ENCODE measurements around the gene MOGAT3. TPM values are rescaled to one million over a fixed set of nuclear protein-coding genes. Genes with fewer than 3 reads are reported as not detected.
A peak's percentile ranks its signal among the peaks of the same experiment; 100 is the strongest.
"Not testable (repeated sequence)": the region's sequence is repeated elsewhere in the genome, so short reads cannot be mapped to it uniquely, and the experiment has no call there.

Gene MOGAT3
- total and polyA plus RNA-seq, 5 donors from 2014 or later, result not detected

GRCh38 chr7:101207459-101207858 lies 6.6 kb upstream of the MOGAT3 start:
- Histone ChIP-seq H3K4me1 (ENCODE audit: control insufficient read depth, insufficient read depth, low read length, poor library complexity, severe bottlenecking) (no peaks in the 10 kb centered on the region), H3K27me3 (ENCODE audit: control insufficient read depth, insufficient read depth, low read length) (no peaks in the 10 kb centered on the region), H3K36me3 (ENCODE audit: control insufficient read depth, insufficient read depth, low read length) (no peaks in the 10 kb centered on the region), H3K4me3 (ENCODE audit: low read depth, low read length) (no peak overlapping the region), H3K27ac (ENCODE audit: insufficient read depth, low read length, poor library complexity, severe bottlenecking) (no peak overlapping the region), H3K9me3 (ENCODE audit: control insufficient read depth in 2 of 2, low read length in 2 of 2) (no peaks in the 10 kb centered on the region)
- DNase-seq, result no peak
- Mint-ChIP-seq H3K27ac (peak overlapping the region in 2 of 3 donors; percentile 6 to 15), H3K4me1 (peaks cover 0 to 8% (median 2%) of the 10 kb centered on the region in 4 donors), H3K27me3 (peaks cover 14% of the 10 kb centered on the region), H3K4me3 (no peak overlapping the region), H3K36me3 (peaks cover 4% of the 10 kb centered on the region), H3K9me3 (peaks cover 0 to 2% (median 0%) of the 10 kb centered on the region in 7 donors)
- ATAC-seq (ENCODE audit: low read depth in 2 of 2), result no peak

- Mint-ChIP-seq H3K27me3 (peaks cover 19% of the 10 kb centered on the region), H3K9me3 (peaks cover 0 to 2% (median 0%) of the 10 kb centered on the region in 7 donors), H3K4me3 (no peak overlapping the region), H3K4me1 (peaks cover 0 to 8% (median 2%) of the 10 kb centered on the region in 4 donors), H3K36me3 (peaks cover 4% of the 10 kb centered on the region), H3K27ac (no peak overlapping the region)
- H3K4me3 ChIP-seq (ENCODE audit: low read depth, low read length), result no peak overlapping the region
- H3K4me1 ChIP-seq (ENCODE audit: control insufficient read depth, insufficient read depth, low read length, poor library complexity, severe bottlenecking), result peaks cover 3% of the 10 kb centered on the region
- no peak for DNase-seq
- no peak for ATAC-seq (ENCODE audit: low read depth in 2 of 2)
- H3K36me3 ChIP-seq (ENCODE audit: control insufficient read depth, insufficient read depth, low read length), result no peaks in the 10 kb centered on the region
- no peaks in the 10 kb centered on the region for H3K9me3 ChIP-seq (ENCODE audit: control insufficient read depth in 2 of 2, low read length in 2 of 2)
- H3K27ac ChIP-seq (ENCODE audit: insufficient read depth, low read length, poor library complexity, severe bottlenecking), result no peak overlapping the region
- no peaks in the 10 kb centered on the region for H3K27me3 ChIP-seq (ENCODE audit: control insufficient read depth, insufficient read depth, low read length)
These were observed 5.8 kb upstream of the MOGAT3 start for GRCh38 chr7:101206665-101207042.

GRCh38 chr7:101205901-101206664 lies 5.2 kb upstream of the MOGAT3 start:
- ATAC-seq (ENCODE audit: low read depth in 2 of 2), result no peak

GRCh38 chr7:101203740-101204738 lies 3.2 kb upstream of the MOGAT3 start:
- not testable (repeated sequence) for H3K4me3 ChIP-seq (ENCODE audit: low read depth, low read length); H3K4me1 Mint-ChIP-seq; H3K4me1 ChIP-seq (ENCODE audit: control insufficient read depth, insufficient read depth, low read length, poor library complexity, severe bottlenecking); H3K36me3 ChIP-seq (ENCODE audit: control insufficient read depth, insufficient read depth, low read length); H3K9me3 ChIP-seq (ENCODE audit: control insufficient read depth in 2 of 2, low read length in 2 of 2); H3K27me3 ChIP-seq (ENCODE audit: control insufficient read depth, insufficient read depth, low read length); H3K9me3 Mint-ChIP-seq; H3K27ac ChIP-seq (ENCODE audit: insufficient read depth, low read length, poor library complexity, severe bottlenecking); H3K36me3 Mint-ChIP-seq; ATAC-seq (ENCODE audit: low read depth in 2 of 2)
- peak overlapping the region; percentile 66 to 81 (median 75) for H3K4me3 Mint-ChIP-seq
- peaks cover 39% of the 10 kb centered on the region for H3K27me3 Mint-ChIP-seq
- H3K27ac Mint-ChIP-seq, result peak overlapping the region in 1 of 3 donors; percentile 76
- DNase-seq, result peak in 2 of 3 donors; percentile 20 to 21

More at GRCh38 chr7:101205901-101206664, 5.2 kb upstream of the MOGAT3 start:
- no peak overlapping the region for H3K4me3 Mint-ChIP-seq
- Histone ChIP-seq H3K9me3 (ENCODE audit: control insufficient read depth in 2 of 2, low read length in 2 of 2) (no peaks in the 10 kb centered on the region), H3K27me3 (ENCODE audit: control insufficient read depth, insufficient read depth, low read length) (no peaks in the 10 kb centered on the region), H3K4me3 (ENCODE audit: low read depth, low read length) (no peak overlapping the region), H3K4me1 (ENCODE audit: control insufficient read depth, insufficient read depth, low read length, poor library complexity, severe bottlenecking) (peaks cover 4% of the 10 kb centered on the region), H3K27ac (ENCODE audit: insufficient read depth, low read length, poor library complexity, severe bottlenecking) (no peak overlapping the region), H3K36me3 (ENCODE audit: control insufficient read depth, insufficient read depth, low read length) (no peaks in the 10 kb centered on the region)
- H3K27ac Mint-ChIP-seq, result no peak overlapping the region
- no peak for DNase-seq
- H3K4me1 Mint-ChIP-seq, result peaks cover 0 to 8% (median 2%) of the 10 kb centered on the region in 4 donors
- peaks cover 25% of the 10 kb centered on the region for H3K27me3 Mint-ChIP-seq
- peaks cover 0 to 2% (median 0%) of the 10 kb centered on the region in 7 donors for H3K9me3 Mint-ChIP-seq
- H3K36me3 Mint-ChIP-seq, result peaks cover 4% of the 10 kb centered on the region

- Histone ChIP-seq H3K9me3 (ENCODE audit: control insufficient read depth in 2 of 2, low read length in 2 of 2) (no peaks in the 10 kb centered on the region), H3K27me3 (ENCODE audit: control insufficient read depth, insufficient read depth, low read length) (no peaks in the 10 kb centered on the region), H3K36me3 (ENCODE audit: control insufficient read depth, insufficient read depth, low read length) (no peaks in the 10 kb centered on the region), H3K4me3 (ENCODE audit: low read depth, low read length) (no peak overlapping the region), H3K27ac (ENCODE audit: insufficient read depth, low read length, poor library complexity, severe bottlenecking) (no peak overlapping the region), H3K4me1 (ENCODE audit: control insufficient read depth, insufficient read depth, low read length, poor library complexity, severe bottlenecking) (peaks cover 4% of the 10 kb centered on the region)
- DNase-seq, result no peak
- Mint-ChIP-seq H3K36me3 (no peaks in the 10 kb centered on the region), H3K4me3 (no peak overlapping the region), H3K27ac (no peak overlapping the region), H3K9me3 (peaks cover 0 to 2% (median 0%) of the 10 kb centered on the region in 7 donors), H3K27me3 (peaks cover 44% of the 10 kb centered on the region), H3K4me1 (peaks cover 0 to 8% (median 3%) of the 10 kb centered on the region in 4 donors)
- ATAC-seq (ENCODE audit: low read depth in 2 of 2), result no peak
These were observed 1.7 kb upstream of the MOGAT3 start for GRCh38 chr7:101202603-101202918.

GRCh38 chr7:101201695-101202602 lies 1.1 kb upstream of the MOGAT3 start:
- H3K36me3 ChIP-seq (ENCODE audit: control insufficient read depth, insufficient read depth, low read length), result no peaks in the 10 kb centered on the region
- H3K27ac ChIP-seq (ENCODE audit: insufficient read depth, low read length, poor library complexity, severe bottlenecking), result no peak overlapping the region
- no peak overlapping the region for H3K4me3 Mint-ChIP-seq
- no peaks in the 10 kb centered on the region for H3K27me3 ChIP-seq (ENCODE audit: control insufficient read depth, insufficient read depth, low read length)
- ATAC-seq (ENCODE audit: low read depth in 2 of 2) (peak in 1 of 2 donors; percentile 24), DNase-seq (no peak)
- H3K4me3 ChIP-seq (ENCODE audit: low read depth, low read length), result no peak overlapping the region
- no peaks in the 10 kb centered on the region for H3K36me3 Mint-ChIP-seq
- peaks cover 46% of the 10 kb centered on the region for H3K27me3 Mint-ChIP-seq
- no peaks in the 10 kb centered on the region for H3K9me3 ChIP-seq (ENCODE audit: control insufficient read depth in 2 of 2, low read length in 2 of 2)
- peaks cover 0 to 2% (median 0%) of the 10 kb centered on the region in 7 donors for H3K9me3 Mint-ChIP-seq
- peaks cover 4% of the 10 kb centered on the region for H3K4me1 ChIP-seq (ENCODE audit: control insufficient read depth, insufficient read depth, low read length, poor library complexity, severe bottlenecking)
- H3K27ac Mint-ChIP-seq, result no peak overlapping the region
- peaks cover 0 to 8% (median 3%) of the 10 kb centered on the region in 4 donors for H3K4me1 Mint-ChIP-seq

- Histone ChIP-seq H3K27ac (ENCODE audit: insufficient read depth, low read length, poor library complexity, severe bottlenecking) (no peak overlapping the region), H3K4me1 (ENCODE audit: control insufficient read depth, insufficient read depth, low read length, poor library complexity, severe bottlenecking) (peaks cover 4% of the 10 kb centered on the region), H3K4me3 (ENCODE audit: low read depth, low read length) (no peak overlapping the region), H3K36me3 (ENCODE audit: control insufficient read depth, insufficient read depth, low read length) (no peaks in the 10 kb centered on the region), H3K27me3 (ENCODE audit: control insufficient read depth, insufficient read depth, low read length) (no peaks in the 10 kb centered on the region), H3K9me3 (ENCODE audit: control insufficient read depth in 2 of 2, low read length in 2 of 2) (no peaks in the 10 kb centered on the region)
- H3K4me1 Mint-ChIP-seq, result peaks cover 0 to 8% (median 3%) of the 10 kb centered on the region in 4 donors
- H3K27me3 Mint-ChIP-seq, result peaks cover 46% of the 10 kb centered on the region
- no peak overlapping the region for H3K27ac Mint-ChIP-seq
- ATAC-seq (ENCODE audit: low read depth in 2 of 2) (no peak), DNase-seq (no peak)
- H3K9me3 Mint-ChIP-seq, result peaks cover 0 to 2% (median 0%) of the 10 kb centered on the region in 7 donors
- no peaks in the 10 kb centered on the region for H3K36me3 Mint-ChIP-seq
- no peak overlapping the region for H3K4me3 Mint-ChIP-seq
These were observed 353 bp downstream of the MOGAT3 start for GRCh38 chr7:101200504-101200861.

All from CD4-positive, CD25-positive, alpha-beta regulatory T cell (primary cell).